GM10266 (cell line): ENCODE measurements around the gene EGFL8.
"Not testable (repeated sequence)": the region's sequence is repeated elsewhere in the genome, so short reads cannot be mapped to it uniquely, and the experiment has no call there.

Experiments used
- DNase-seq: peaks from one replicate; pipeline ENCODE4 v3.0.0; 2012; ENCODE audit errors: extremely low spot score
- CTCF ChIP-seq: IDR thresholded peaks from 2 replicates; pipeline ENCODE4 v1.5.1; 2012; ENCODE audit warnings: mild to moderate bottlenecking, low read depth; ENCODE audit not compliant: control insufficient read depth, insufficient read depth; ENCODE audit errors: missing control alignments

The EGFL8 gene

GRCh38 chr6:32131439-32131948, 32.9 kb upstream of the EGFL8 start:
- no peak for DNase-seq

GRCh38 chr6:32132110-32132509, 32.3 kb upstream of the EGFL8 start:
- no peak for TF ChIP-seq CTCF
- no peak for DNase-seq

More at GRCh38 chr6:32131439-32131948, 32.9 kb upstream of the EGFL8 start:
- no peak for TF ChIP-seq CTCF

GRCh38 chr6:32133786-32134185, 30.6 kb upstream of the EGFL8 start:
- TF ChIP-seq CTCF, result no peak
- DNase-seq, result no peak

- DNase-seq, result no peak
- no peak for TF ChIP-seq CTCF
These were observed 26.9 kb upstream of the EGFL8 start for GRCh38 chr6:32137454-32137853.

GRCh38 chr6:32139590-32139989, 24.8 kb upstream of the EGFL8 start:
- no peak for DNase-seq
- no peak for TF ChIP-seq CTCF

- no peak for TF ChIP-seq CTCF
These were observed 23.9 kb upstream of the EGFL8 start for GRCh38 chr6:32140420-32141046.

GRCh38 chr6:32144238-32144637, 20.2 kb upstream of the EGFL8 start:
- not testable (repeated sequence) for DNase-seq

More at GRCh38 chr6:32140420-32141046, 23.9 kb upstream of the EGFL8 start:
- DNase-seq, result no peak

GRCh38 chr6:32146287-32146686, 18.1 kb upstream of the EGFL8 start:
- no peak for TF ChIP-seq CTCF
- DNase-seq, result no peak
